Esophagus mucosa (tissue), 1 donor: ENCODE measurements around the gene B3GALNT2. TPM values are rescaled to one million over a fixed set of nuclear protein-coding genes. Genes with fewer than 3 reads are reported as not detected.
"Not testable (repeated sequence)": the region's sequence is repeated elsewhere in the genome, so short reads cannot be mapped to it uniquely, and the experiment has no call there.

Experiments used
- ATAC-seq: fragments of 200-7000 bp; cut with Tn5 transposase; one replicate; pipeline ENCODE4 v1.9.1; 2020
- total RNA-seq: library from RNA; stranded (reverse); gene quantifications from one replicate; pipeline ENCODE4 v1.2.4, GENCODE V29; 2023
- donor health status: DM: yes; HTN: yes; CAD: no.

B3GALNT2 gene
- total RNA-seq, 1 donor from 2014 or later, result 25.5 TPM

DNA sequence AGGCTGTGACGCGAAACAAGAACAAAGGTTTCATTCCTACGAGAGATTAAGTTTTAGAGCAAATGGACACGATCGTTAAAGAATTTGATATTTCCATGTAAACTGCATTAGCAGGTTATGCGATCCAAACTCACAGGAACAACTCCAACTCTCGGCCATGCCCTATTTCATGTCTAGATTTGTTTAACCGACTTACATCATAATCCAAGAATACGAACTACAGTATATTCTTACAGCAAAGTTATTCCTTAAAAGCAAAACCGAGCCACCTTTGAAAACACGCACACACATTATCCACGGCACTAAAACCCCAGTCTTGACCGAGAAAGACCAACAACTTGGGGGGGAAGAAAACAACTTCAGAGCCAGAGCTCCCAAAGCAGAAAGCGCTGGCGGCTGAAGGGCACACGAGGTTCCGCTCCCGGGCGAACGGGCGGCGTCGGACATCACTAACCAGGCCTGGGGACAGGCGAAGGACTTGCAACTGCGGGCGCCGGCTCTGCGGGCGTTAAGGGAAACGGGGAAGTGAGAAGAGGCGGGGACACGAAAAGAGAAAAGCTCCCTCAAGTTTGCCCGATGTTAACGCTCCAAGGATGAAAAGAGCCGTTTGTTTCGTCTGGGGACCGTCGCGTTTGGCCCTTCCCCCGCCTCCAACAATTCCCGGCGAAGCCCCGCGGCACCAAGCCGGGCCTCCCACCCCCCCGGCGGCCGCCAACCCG lies 690 bp downstream of the B3GALNT2 start:
- ATAC-seq, result peak; percentile 2

DNA sequence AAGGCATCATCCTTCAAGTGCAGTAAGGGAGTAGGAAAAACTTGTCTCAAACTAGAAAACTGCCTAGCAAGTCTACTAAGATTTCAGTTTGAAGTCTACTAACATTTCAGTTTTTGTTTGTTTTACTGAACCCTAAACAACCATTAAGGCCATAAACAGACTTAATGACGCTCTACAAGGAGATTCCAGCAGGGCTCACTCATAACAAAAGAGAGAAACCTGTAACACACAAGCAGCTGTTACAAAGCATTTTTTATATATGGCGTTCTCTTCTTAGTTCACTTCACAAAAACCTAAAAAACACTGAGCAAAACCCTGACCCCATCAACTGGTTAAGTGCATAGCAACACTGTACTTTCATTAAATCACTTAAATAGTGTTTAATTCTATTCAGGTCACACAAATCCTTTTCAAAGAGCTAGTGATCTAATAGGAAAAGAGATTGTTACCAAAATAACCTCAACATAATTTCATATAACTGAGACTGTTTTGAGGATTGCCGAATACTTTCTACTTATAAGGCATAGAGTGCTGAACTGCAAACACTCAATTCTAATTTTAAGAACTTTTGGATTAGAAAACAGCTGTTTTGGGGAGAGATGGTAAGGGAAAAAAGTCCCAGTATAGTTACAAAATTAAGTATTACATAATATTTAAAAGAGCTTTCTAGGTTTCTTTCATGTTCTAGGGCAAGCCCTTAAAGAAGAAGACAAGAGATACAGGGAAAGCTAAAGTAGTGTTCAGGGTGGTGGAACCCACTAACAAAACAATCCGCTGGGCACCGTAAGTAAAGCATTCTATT lies 1.4 kb downstream of the B3GALNT2 start:
- no peak for ATAC-seq

DNA sequence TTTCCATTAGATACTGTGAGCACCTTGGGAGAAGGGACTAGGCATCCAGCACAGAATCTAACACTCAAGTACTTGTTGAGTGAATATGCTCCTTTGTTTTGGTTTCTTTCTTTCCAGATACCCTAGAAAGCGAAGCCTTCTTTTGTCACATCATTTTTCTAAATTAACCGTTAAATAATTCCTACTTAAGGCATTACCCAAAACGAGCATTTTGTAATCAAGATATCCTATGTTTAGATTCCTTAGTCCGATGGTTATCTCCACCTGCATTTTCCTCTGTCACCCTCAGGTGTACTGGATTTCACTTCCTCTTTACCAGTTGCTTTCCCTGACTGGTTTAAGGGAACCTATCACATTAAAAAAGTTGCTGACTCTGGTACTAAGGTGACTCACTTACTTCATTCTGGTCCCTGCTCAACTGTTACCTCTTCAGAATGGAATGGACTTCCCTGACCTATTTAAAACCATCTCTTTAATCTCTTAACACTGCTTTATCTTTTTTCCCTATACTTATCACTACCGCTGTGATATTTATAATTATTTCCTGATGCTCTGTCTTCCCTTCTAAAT lies 3.2 kb downstream of the B3GALNT2 start:
- no peak for ATAC-seq

DNA sequence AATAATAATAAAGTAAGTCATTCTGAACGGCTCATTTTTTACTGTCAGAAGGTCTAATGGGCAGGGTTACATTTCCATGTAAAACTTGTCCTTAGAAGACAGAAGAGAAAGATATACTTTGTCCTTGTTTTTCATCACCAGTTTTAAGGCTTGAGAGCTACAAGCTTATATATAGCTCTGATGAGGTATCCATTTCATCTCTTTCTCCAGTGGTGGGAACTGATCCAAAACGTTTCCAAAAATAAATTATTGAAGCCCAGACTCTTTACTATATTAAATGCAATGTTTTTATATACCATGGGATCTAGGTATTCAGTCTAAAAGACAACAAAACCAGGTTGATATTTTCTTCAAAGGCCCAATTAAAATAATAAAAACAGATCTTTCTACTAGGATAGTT lies 8.7 kb downstream of the B3GALNT2 start:
- no peak for ATAC-seq

DNA sequence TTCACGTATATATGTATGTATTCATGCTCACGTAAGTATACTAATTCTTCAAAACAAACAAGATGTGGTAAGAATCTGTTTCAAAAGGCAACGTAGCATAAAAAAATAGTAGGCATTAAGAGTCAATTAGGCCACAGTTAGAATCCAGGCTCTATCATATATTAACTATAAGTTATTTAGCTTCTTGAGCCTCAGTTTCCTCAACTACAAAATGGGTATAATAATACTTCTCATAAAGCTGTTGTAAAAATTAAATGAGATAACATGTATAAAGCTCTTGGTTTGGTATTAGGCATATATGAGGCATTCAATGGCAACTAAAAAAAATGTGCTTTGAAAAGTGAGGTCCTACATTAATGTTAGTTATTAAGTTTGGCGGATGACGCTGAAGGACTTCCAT lies 9.2 kb downstream of the B3GALNT2 start:
- no peak for ATAC-seq

DNA sequence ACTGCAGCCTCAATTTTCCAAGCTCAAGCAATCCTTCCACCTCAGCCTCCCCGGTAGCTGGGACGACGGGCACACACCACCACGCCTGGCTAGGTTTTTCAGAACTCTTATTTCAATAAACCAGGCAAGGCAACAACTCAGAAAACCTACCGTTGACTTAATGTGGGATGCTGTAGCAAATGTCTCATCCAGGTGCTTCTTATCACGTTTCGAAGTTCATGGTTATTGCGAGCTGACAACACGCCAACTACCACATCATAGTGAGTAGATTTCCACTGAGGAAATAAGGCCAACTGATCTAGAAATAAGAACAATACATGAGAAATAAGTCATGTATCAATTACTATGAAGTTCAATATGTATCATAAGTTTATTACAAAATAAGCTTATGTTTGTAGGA lies 9.7 kb downstream of the B3GALNT2 start:
- ATAC-seq, result no peak

DNA sequence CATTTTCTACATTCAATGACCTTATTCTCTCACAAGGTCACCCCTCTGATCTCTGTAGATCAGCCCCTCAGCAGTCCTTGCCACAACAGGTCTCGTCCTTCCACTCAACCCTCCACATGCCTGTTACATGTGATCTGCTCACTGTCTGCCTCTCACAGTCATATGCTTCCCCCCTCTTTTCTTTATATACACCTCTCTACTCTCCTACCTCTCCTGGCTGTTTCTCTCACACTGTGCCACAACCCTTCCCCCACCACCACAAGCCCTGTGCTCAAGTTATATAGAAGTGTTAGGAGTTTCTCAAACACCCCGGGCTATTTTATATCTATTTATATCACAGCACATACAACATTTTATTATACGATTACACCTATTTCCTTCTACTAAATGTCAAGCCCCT lies 12.6 kb downstream of the B3GALNT2 start:
- no peak for ATAC-seq

DNA sequence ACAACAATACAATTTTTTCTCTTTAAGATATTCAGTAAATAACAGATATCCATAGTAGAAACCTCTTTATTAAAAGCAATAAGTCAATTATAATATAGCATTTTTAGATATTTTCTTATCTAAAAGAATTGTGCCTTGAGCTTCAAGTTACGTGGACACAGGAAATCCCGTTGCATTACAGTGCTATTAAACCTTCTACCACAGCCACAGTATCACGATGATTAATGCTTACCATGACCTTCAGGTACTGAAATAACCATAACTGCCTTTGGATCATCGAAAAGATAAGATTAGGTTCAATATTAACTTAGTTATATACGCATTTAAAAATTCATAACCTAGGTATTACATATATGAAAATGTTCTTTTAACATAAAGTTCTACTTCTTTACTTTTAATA lies 17.9 kb downstream of the B3GALNT2 start:
- ATAC-seq, result no peak

DNA sequence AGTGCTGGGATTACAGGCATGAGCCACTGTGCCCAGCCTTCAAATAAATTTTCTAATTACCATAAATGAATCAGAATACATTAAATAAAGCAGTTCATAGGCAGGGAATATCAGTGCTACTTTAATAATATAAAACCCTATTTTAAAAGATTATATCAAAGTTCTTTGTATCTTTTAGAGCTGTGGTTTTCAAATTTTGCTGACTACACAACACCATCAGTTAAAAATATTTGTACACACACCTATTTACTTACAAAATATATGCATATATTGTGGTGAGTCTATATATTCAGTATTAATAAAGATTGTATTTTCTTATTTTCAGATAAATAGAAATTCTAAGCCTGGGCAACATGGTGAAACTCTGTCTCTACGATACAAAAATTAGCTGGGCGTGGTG lies 18.7 kb downstream of the B3GALNT2 start:
- no peak for ATAC-seq

DNA sequence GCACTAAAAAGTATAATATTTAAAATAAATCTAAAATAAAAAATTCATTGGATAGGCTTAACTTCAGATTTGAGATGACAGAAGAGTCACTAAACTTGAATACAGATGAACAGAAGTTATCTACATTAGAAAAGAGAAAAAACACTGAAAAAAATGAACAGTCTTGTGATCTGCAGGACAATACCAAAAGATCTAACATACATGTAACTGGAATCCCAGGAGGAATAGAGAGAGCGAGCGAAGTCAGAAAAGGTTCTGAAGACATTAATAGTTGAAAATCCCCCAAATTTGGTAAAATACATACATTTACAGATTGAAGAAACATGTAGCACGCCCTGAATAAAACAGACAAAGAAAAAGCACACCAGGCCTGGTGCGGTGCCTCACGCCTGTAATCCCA lies 21.2 kb downstream of the B3GALNT2 start:
- no peak for ATAC-seq

DNA sequence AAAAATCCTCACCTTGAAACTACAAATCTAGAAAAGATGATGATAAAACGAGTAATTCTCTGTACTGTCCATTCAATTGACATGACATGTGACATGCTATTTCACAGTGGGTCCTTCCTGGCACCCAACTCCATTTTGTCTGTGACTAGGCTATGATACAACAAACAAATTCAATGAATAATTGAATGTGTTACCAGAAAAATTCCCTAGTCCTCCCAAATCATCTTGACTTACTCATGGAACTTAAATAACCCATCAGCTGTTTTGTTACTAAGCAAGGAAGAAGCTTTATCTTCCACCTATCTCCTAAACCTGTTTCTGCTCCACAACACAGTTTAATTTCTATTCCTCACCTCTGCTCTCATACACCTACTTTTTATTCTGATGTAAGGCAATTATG lies 30.4 kb downstream of the B3GALNT2 start:
- no peak for ATAC-seq

DNA sequence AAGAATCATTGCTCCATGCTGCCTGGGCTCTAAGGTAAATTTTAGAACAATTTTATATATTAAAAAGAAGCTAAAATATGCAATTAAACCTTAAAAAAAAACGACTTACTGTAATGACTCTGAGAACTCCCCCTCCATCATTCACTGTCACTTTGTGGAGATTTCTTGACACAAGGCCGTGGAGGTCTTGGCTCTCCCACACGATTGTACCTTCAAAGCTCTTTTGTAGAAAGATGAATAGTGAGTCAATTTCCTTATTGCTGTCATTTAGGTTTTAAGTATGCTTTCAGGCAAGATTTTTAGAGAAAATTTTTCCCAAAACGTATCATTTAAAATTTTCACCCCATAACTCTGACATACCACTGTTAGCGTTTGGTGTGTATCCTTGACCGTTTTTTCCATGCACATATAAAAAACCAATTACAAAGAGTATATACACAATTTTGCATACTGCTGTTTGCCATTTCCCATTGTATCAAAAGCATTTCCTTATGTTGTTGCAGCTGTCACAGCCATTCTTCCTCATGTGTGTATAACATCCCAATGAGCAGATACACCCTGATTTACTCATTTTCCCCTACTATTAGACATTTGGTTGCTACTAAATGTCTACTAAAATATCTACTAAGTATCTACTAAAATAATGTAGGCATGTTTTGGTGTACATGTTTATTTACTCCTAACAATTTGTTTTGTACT lies 33.4 kb downstream of the B3GALNT2 start:
- no peak for ATAC-seq

DNA sequence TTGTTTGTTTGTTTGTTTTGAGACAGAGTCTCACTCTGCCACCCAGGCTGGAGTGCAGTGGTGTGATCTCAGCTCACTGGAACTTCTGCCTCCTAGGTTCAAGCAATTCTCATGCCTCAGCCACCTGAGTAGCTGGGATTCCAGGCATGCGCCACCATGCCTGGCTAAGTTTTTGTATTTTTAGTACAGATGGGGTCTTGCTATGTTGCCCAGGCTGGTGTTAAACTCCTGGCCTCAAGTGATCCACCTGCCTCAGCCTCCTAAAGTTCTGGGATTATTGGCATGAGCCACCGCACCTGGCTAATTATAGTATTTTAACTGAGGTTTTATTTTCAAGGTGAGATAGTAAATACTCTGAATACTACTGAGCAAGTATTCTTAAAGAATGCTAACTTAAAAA lies 34.4 kb downstream of the B3GALNT2 start:
- not testable (repeated sequence) for ATAC-seq

DNA sequence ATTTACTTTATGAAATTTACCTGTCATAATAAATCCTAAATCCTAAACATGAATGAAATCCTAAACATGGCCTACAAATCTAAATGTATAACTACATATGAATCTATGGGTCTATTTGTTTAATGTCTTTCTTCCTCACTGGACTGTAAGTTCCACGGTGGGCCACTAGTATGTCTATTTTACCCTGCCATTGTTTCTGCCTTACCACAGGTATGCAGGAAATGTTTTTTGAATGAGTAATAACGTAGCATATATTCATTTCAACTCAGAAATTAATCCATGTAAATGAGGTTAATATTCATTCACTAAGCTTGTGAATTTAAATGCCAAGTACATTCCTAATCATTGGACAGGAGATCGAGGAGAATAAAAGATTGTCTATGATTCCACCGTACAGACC lies 35.3 kb downstream of the B3GALNT2 start:
- peak; percentile 73 for ATAC-seq

DNA sequence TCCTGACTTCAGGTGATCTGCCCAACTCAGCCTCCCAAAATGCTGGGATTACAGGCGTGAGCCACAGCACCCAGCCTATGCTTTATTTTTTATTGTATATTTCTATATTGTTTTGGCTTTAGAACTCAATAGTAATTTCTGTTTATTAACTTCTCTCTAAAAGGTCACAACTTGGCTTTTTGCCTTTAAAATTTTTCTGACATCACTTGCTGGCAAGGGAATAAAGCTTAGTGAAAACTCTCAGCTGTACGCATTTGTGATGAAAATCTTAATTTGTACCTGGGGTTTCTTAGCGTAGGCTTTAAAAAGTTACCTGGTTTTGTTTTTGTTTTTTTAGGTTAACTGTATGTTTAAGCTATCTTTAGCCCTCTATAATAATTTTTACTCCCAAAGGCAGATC lies 36.2 kb downstream of the B3GALNT2 start:
- ATAC-seq, result no peak

DNA sequence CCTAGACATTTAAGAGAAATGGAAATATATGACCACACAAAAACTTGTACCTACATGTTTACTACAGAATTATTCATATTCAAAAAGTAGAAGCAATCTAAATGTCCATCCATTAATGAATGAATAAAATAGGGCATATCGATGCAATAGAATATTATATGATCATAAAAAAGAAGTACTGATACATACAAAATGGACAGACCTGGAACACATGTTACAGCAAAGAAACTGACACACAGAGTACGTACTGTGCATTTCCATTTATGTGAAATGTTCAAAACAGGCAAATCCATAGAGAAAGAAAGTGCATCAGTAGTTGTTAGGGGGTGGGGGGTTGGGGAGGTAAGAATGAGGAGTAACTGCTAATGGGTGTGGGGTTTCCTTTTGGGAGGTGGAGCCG lies 39.2 kb downstream of the B3GALNT2 start:
- ATAC-seq, result no peak

DNA sequence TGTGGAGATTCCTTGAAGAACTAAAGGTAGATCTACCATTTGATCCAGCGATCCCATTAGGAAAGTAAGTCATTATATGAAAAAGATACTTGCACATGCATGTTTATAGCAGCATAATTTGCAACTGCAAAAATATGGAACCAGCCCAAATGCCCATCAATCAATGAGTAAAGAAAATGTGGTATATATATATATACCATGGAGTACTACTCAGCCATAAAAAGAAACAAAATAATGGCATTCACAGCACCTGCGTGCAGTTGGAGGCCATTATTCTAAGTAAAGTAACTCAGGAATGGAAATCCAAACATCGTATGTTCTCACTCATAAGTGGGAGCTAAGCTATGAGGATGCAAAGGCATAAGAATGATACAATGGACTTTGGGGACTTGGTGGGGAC lies 41.4 kb downstream of the B3GALNT2 start:
- not testable (repeated sequence) for ATAC-seq

DNA sequence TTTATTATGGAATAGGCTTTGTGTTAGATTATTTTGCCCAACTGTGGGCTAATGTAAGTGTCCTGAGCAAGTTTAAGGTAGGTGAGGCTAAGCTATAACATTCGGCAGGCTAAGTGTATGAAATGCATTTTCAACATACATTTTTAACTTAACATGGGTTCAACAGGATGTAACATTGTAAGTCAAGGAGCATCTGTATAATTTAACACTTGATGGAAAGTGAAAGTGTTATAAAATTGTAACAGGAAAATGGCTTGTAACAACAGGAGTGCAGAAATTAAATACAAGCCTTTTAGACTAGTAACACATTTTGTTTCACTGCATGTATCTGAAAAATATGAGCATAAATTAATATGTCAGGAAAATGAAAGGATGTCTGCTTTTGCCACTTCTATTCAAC lies 42.3 kb downstream of the B3GALNT2 start:
- no peak for ATAC-seq

DNA sequence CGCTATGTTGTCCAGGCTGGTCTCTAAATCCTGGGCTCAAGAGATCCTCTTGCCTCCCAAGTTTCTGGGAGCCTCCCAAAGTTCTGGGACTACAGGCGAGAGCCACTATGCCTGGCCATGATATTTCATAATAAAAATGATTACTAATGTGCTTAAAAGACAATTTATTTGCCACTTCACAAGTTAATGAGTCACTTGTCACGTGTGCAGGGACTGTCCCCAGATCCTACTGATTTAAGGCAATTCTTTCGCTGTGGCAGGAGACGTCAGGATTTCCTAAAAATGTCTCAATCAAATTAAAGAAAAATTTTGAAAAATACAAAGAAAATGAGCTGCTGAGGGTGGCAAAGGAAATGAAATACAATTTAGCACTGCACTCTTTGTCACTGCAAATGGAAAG lies 43.5 kb downstream of the B3GALNT2 start:
- ATAC-seq, result no peak

DNA sequence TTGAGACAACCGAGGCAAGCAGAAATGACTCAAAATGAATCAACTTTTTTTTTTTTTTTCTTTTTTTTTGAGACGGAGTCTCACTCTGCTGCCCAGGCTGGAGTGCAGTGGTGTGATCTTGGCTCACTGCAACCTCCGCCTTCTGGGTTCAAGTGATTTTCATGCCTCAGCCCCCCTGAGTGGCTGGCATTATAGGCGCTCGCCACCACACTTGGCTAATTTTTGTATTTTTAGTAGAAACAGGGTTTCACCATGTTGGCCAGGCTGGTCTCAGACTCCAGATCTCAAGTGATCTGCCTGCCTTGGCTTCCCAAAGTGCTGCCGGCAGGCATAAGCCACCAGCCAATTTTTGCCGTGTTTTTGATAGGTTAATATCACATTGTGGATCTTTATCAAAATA lies 46.4 kb downstream of the B3GALNT2 start:
- ATAC-seq, result not testable (repeated sequence)

DNA sequence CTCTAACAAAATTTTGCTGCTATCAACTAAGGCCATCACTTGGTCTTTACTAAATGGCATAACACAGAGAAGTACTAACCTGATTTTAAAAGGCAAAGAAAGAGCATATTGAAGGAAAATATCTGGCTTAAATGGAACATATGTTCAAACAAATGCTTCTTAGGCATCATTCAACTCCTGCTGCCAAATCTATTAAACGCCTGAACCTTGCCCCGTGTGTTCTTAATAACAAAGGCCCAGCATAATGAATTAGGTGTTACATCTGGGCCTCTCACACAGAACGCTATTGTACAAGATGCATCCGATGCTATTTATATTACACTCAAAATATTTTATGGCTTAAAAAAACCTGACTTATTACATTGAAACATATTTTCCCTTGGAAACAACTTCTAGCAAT lies 48.4 kb downstream of the B3GALNT2 start:
- no peak for ATAC-seq

DNA sequence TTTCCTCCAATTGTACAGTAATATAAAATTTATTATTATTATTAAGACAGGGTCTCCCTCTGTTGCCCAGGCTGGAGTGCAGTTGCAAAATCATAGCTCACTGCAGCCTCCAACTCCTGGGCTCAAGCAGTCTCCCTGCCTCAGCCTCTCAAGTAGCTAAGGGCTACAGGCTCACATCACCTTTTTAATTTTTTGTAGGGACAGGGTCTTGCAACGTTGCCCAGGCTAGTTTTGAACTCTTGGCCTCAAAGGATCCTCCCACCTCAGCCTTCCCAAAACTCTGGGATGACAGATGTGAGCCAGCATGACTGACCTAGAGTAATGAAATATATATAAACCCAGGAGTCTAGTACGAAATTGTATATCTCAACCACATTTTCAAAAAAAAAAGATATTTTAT lies 49.2 kb downstream of the B3GALNT2 start:
- no peak for ATAC-seq

DNA sequence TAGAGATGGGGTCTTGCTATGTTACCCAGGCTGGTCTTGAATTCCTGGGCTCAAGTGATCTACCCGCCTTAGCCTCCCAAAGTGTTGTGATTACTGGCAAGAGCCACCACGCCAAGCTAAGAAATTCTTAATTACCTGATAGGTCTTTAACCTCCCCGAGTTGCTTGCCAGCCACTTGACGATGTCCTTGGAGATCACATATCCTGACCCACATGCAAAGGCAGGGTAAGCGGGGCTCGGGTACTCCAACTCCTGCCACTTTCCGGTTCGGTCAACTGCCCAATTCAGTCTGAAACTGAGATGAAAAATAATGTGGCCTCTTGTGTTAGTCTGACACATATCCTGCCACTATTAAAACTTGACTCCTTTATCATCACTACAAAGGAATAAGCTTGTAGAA lies 50.2 kb downstream of the B3GALNT2 start:
- no peak for ATAC-seq
